Measurements from ENCODE around the gene RALGAPA2.

DNA sequence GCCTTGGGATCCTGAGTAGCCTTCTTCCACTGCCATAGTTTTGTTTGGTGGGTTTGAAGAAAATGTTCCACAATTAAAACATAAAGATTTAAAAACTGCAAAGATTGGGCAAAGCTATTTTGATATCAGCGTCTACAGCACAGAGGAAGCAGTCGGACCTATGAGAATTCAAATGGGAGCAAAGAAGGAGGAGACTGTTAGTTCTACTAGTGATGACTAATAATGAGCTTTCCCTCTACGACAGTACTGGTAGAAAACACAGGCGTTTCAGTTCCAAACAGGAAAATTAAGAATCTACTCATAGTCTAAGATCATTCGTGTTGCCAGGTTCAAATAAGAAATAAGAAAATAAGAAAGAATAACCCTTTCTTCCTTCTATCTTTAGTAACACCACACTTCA, 223.4 kb downstream of the RALGAPA2 start:
- TF ChIP-seq, protein P1, sequence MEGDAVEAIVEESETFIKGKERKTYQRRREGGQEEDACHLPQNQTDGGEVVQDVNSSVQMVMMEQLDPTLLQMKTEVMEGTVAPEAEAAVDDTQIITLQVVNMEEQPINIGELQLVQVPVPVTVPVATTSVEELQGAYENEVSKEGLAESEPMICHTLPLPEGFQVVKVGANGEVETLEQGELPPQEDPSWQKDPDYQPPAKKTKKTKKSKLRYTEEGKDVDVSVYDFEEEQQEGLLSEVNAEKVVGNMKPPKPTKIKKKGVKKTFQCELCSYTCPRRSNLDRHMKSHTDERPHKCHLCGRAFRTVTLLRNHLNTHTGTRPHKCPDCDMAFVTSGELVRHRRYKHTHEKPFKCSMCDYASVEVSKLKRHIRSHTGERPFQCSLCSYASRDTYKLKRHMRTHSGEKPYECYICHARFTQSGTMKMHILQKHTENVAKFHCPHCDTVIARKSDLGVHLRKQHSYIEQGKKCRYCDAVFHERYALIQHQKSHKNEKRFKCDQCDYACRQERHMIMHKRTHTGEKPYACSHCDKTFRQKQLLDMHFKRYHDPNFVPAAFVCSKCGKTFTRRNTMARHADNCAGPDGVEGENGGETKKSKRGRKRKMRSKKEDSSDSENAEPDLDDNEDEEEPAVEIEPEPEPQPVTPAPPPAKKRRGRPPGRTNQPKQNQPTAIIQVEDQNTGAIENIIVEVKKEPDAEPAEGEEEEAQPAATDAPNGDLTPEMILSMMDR (IDR thresholded peaks at IDR 0.05; ENCODE audit: low read depth, low read length), result no peak
- TF ChIP-seq POLR2A (IDR thresholded peaks at IDR 0.05; ENCODE audit: extremely low read depth, insufficient read length), result no peak
